ENCODE measurements around the gene PLOD1. TPM values are rescaled to one million over a fixed set of nuclear protein-coding genes. Genes with fewer than 3 reads are reported as not detected.

The PLOD1 gene
- total and polyA plus RNA-seq, 2 of the 13 experiments (the other 11 are each of a cell fraction or from before 2014, with no cell fraction given): 70.1 to 318 TPM

- no peak for TF ChIP-seq ZNF318 (CRISPR knock-in tag; IDR thresholded peaks at IDR 0.05)
- TF ChIP-seq ZNF446 (CRISPR knock-in tag; IDR thresholded peaks at IDR 0.05): no peak
- 0 out of 2 replicates have a peak, but pooled peaks have one; percentile 50 for TF ChIP-seq RNF219 (CRISPR knock-in tag; IDR thresholded peaks at IDR 0.05)
- no peak for TF ChIP-seq ZNF576 (CRISPR knock-in tag; IDR thresholded peaks at IDR 0.05)
- peak; percentile 29; the same call in 1 of the 2 replicates for TF ChIP-seq ATF7 (IDR thresholded peaks at IDR 0.05)
- TF ChIP-seq ATF7 (CRISPR knock-in tag; IDR thresholded peaks at IDR 0.05): peak; percentile 80; the same call in 1 of the 2 replicates
- TF ChIP-seq NR2F2 (IDR thresholded peaks at IDR 0.05; ENCODE audit: borderline replicate concordance, low read depth): no peak
- peak; percentile 68; the same call in 1 of the 2 replicates for TF ChIP-seq AKAP8 (CRISPR knock-in tag; IDR thresholded peaks at IDR 0.05)
- TF ChIP-seq ZNF747 (CRISPR knock-in tag; IDR thresholded peaks at IDR 0.05; ENCODE audit: borderline replicate concordance): no peak
- TF ChIP-seq ZBTB38 (CRISPR knock-in tag; IDR thresholded peaks at IDR 0.05): peak; percentile 73
- no peak for TF ChIP-seq ZNF121 (CRISPR knock-in tag; IDR thresholded peaks at IDR 0.05)
- TF ChIP-seq PHF20 (CRISPR knock-in tag; IDR thresholded peaks at IDR 0.05): peak; percentile 93
- TF ChIP-seq ZNF703 (CRISPR knock-in tag; IDR thresholded peaks at IDR 0.05; ENCODE audit: borderline replicate concordance): no peak
- peak; percentile 40; the same call in 1 of the 2 replicates for TF ChIP-seq ZNF205 (CRISPR knock-in tag; IDR thresholded peaks at IDR 0.05)
These were observed 45.5 kb downstream of the PLOD1 start, which contains the start of gene MFN2 (continued) for GRCh38 chr1:11979851-11980675.
